Spleen (tissue), 7 donors: ENCODE data around the gene ANKK1.

ENCODE experiments used
- POLR2A ChIP-seq, 3 donors: fragments of 450-650 bp; IDR thresholded peaks; one replicate each; pipeline ENCODE4 v1.5.1; 2017; ENCODE audit warnings: antibody characterized with exemption in 3 of 3, mild to moderate bottlenecking in 1 of 3
- POLR2AphosphoS5 ChIP-seq, 3 donors: sonication (generic); formaldehyde crosslinking; IDR thresholded peaks; one replicate each; pipeline ENCODE4 v1.5.1; 2017; ENCODE audit warnings: antibody characterized with exemption in 3 of 3
- TF ChIP-seq, protein P1 (sequence below), 11 experiments: fragments of 200-600 bp in 7 of 11; fragments of 450-650 bp in 4 of 11; sonication (generic) in 4 of 11; IDR thresholded peaks in 8 of 11; conservative IDR thresholded peaks in 3 of 11; 1 replicate in 7 of 11; 2 replicates in 4 of 11; pipeline versions ENCODE4 v1.4.0 to v1.8.0; 2016 to 2021; ENCODE audit warnings: antibody characterized with exemption in 11 of 11, inconsistent platforms in 4 of 11, mild to moderate bottlenecking in 1 of 11
- donor health status: DM: no; HTN: no; CAD: no; lungs with moderate emphysema.
- donor health status: DM: no; HTN: no; CAD: no.
- donor health status: DM: no; HTN: no; CAD: no.

DNA sequence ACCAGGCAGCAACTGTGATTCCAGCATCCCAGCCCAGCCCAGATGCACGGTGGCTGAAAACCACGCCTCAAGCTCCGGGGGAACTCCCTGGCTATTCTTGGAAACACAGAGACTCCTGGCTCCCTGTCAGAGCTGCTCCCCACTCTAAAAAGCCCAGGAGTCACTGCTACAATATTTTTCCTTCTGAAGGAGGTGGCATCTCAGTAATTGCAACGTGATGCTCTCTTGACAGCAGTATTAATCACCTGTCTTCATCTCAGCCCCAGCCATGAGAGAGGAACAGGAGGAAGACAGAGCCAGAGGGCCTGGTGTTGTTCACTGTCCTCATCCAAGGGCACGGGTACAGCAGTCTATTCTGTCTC lies 60.7 kb downstream of the ANKK1 start:
- TF ChIP-seq, protein P1, sequence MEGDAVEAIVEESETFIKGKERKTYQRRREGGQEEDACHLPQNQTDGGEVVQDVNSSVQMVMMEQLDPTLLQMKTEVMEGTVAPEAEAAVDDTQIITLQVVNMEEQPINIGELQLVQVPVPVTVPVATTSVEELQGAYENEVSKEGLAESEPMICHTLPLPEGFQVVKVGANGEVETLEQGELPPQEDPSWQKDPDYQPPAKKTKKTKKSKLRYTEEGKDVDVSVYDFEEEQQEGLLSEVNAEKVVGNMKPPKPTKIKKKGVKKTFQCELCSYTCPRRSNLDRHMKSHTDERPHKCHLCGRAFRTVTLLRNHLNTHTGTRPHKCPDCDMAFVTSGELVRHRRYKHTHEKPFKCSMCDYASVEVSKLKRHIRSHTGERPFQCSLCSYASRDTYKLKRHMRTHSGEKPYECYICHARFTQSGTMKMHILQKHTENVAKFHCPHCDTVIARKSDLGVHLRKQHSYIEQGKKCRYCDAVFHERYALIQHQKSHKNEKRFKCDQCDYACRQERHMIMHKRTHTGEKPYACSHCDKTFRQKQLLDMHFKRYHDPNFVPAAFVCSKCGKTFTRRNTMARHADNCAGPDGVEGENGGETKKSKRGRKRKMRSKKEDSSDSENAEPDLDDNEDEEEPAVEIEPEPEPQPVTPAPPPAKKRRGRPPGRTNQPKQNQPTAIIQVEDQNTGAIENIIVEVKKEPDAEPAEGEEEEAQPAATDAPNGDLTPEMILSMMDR (IDR thresholded peaks at IDR 0.05 in 8 of 11, conservative IDR thresholded peaks at IDR 0.05 in 3 of 11), result no peak
- no peak for TF ChIP-seq POLR2AphosphoS5 (IDR thresholded peaks at IDR 0.05)
- no peak for TF ChIP-seq POLR2A (IDR thresholded peaks at IDR 0.05)
